Measurements from ENCODE around the gene NPAS3. TPM values are rescaled to one million over a fixed set of nuclear protein-coding genes. Genes with fewer than 3 reads are reported as not detected.

Gene NPAS3
- total RNA-seq, 1 experiment from 2014 or later, result not detected

- Histone ChIP-seq H3K36me3 (ENCODE audit: control insufficient read depth in 1 of 2, insufficient read depth in 2 of 2, low read length in 2 of 2) (no peaks in the 10 kb centered on the region), H3K9me3 (ENCODE audit: control insufficient read depth in 1 of 2, insufficient read depth in 1 of 2, low read depth in 1 of 2, low read length in 2 of 2) (no peaks in the 10 kb centered on the region), H3K9me2 (ENCODE audit: insufficient read depth) (no peaks in the 10 kb centered on the region), H3K4me1 (ENCODE audit: control insufficient read depth in 1 of 2, insufficient read depth in 2 of 2, low read length in 2 of 2) (no peaks in the 10 kb centered on the region), H3K27me3 (ENCODE audit: insufficient read depth, low read length) (no peaks in the 10 kb centered on the region), H3K27ac (ENCODE audit: low read depth, low read length) (no peak overlapping the region), H3K4me3 (replicated peaks in 1 of 2; ENCODE audit: low read depth in 1 of 2, low read length in 2 of 2) (no peak overlapping the region), H3K79me2 (ENCODE audit: insufficient read depth, low read length) (no peaks in the 10 kb centered on the region), H2AFZ (ENCODE audit: low read depth, low read length, poor library complexity, severe bottlenecking) (no peak overlapping the region), H3K9ac (ENCODE audit: low read length) (no peak overlapping the region), H4K20me1 (ENCODE audit: insufficient read depth) (no peaks in the 10 kb centered on the region), H3K4me2 (ENCODE audit: low read length) (no peak overlapping the region)
- ChIA-PET RAD21 (ENCODE audit: low non-redundant PET in 1 of 2, low total read pairs in 2 of 2, uncharacterized antibody in 2 of 2, unreplicated experiment in 2 of 2) (no interaction called here), POLR2A (no interaction called here), CTCF (no interaction called here)
- BruUV-seq (replicated peaks), result no TSS peak
- TF ChIP-seq CEBPB (IDR thresholded peaks at IDR 0.05; ENCODE audit: low read depth) (no peak), SRF (IDR thresholded peaks at IDR 0.05; ENCODE audit: low read depth) (no peak), RAD21 (IDR thresholded peaks at IDR 0.05; ENCODE audit: low read depth) (no peak), REST (IDR thresholded peaks at IDR 0.05; ENCODE audit: low read depth) (no peak), ZBTB33 (IDR thresholded peaks at IDR 0.05; ENCODE audit: extremely low read depth, insufficient replicate concordance, low read length) (no peak), SIN3A (IDR thresholded peaks at IDR 0.05; ENCODE audit: low read depth) (no peak), TCF7L2 (IDR thresholded peaks at IDR 0.05; ENCODE audit: borderline replicate concordance, extremely low read depth, insufficient read depth, insufficient read length) (no peak)
- TF ChIP-seq, protein P1, sequence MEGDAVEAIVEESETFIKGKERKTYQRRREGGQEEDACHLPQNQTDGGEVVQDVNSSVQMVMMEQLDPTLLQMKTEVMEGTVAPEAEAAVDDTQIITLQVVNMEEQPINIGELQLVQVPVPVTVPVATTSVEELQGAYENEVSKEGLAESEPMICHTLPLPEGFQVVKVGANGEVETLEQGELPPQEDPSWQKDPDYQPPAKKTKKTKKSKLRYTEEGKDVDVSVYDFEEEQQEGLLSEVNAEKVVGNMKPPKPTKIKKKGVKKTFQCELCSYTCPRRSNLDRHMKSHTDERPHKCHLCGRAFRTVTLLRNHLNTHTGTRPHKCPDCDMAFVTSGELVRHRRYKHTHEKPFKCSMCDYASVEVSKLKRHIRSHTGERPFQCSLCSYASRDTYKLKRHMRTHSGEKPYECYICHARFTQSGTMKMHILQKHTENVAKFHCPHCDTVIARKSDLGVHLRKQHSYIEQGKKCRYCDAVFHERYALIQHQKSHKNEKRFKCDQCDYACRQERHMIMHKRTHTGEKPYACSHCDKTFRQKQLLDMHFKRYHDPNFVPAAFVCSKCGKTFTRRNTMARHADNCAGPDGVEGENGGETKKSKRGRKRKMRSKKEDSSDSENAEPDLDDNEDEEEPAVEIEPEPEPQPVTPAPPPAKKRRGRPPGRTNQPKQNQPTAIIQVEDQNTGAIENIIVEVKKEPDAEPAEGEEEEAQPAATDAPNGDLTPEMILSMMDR (IDR thresholded peaks at IDR 0.05 in 2 of 3, conservative IDR thresholded peaks at IDR 0.05 in 1 of 3; ENCODE audit: borderline replicate concordance in 1 of 3, insufficient read depth in 1 of 3, low read depth in 2 of 3, low read length in 2 of 3), result no peak
- TF ChIP-seq, protein P2, sequence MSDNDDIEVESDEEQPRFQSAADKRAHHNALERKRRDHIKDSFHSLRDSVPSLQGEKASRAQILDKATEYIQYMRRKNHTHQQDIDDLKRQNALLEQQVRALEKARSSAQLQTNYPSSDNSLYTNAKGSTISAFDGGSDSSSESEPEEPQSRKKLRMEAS (IDR thresholded peaks at IDR 0.05), result no peak
- ATAC-seq (no peak), DNase-seq (ENCODE audit: low read depth, low spot score) (no peak)
- intact Hi-C loops (cut with micrococcal nuclease), result no loop called here
Observed at GRCh38 chr14:33381717-33382116, 443.0 kb downstream of the NPAS3 start.
